OCI-LY3 (cell line): ENCODE data around the gene BUD13.

ENCODE experiments used
- H2AFZ ChIP-seq: fragments of 200-600, 300-600 bp; shearing (Covaris generic); 2 replicates; pipeline ENCODE4 v1.6.0; 2014; ENCODE audit warnings: antibody characterized with exemption, low read depth, low read length
- H3K27ac ChIP-seq: fragments of 200-600, 300-600 bp; sonication (generic); 2 replicates; pipeline ENCODE4 v1.5.1; 2014; ENCODE audit warnings: mild to moderate bottlenecking, low read length, moderate library complexity, mixed read lengths
- H3K27me3 ChIP-seq: fragments of 200-600, 300-600 bp; sonication (generic); 2 replicates; pipeline ENCODE4 v1.6.1; 2014; ENCODE audit warnings: low read depth, low read length, mixed read lengths
- H3K36me3 ChIP-seq: fragments of 200-600, 300-600 bp; sonication (generic); replicated peaks from 2 replicates; pipeline ENCODE3; 2014; ENCODE audit warnings: low read depth, low read length, mixed read lengths
- H3K4me1 ChIP-seq: fragments of 300-600, 200-600 bp; sonication (generic); 2 replicates; pipeline ENCODE4 v1.6.1; 2014; ENCODE audit warnings: low read length, mixed read lengths
- H3K4me2 ChIP-seq: fragments of 200-600, 300-600 bp; sonication (generic); 2 replicates; pipeline ENCODE4 v1.6.1; 2014; ENCODE audit warnings: low read length, mixed read lengths
- H3K4me3 ChIP-seq: fragments of 300-600, 200-600 bp; sonication (generic); 2 replicates; pipeline ENCODE4 v1.5.1; 2014; ENCODE audit warnings: antibody characterized with exemption, mild to moderate bottlenecking, low read length, moderate library complexity
- H3K79me2 ChIP-seq: fragments of 300-600, 200-600 bp; shearing (Covaris generic); 2 replicates; pipeline ENCODE4 v1.6.1; 2014; ENCODE audit warnings: mild to moderate bottlenecking, low read length, mixed read lengths
- H3K9ac ChIP-seq: fragments of 300-600, 200-600 bp; shearing (Covaris generic); 2 replicates; pipeline ENCODE4 v1.6.0; 2014; ENCODE audit warnings: mild to moderate bottlenecking, low read length, moderate library complexity
- H3K9me3 ChIP-seq: fragments of 200-600, 300-600 bp; shearing (Covaris generic); 2 replicates; pipeline ENCODE4 v1.6.1; 2014; ENCODE audit warnings: low read length, mixed read lengths; ENCODE audit not compliant: insufficient read depth
- H4K20me1 ChIP-seq: fragments of 200-600, 300-600 bp; sonication (generic); 2 replicates; pipeline ENCODE4 v1.6.1; 2016; ENCODE audit warnings: low read length, mixed read lengths; ENCODE audit not compliant: insufficient read depth
- EZH2phosphoT487 ChIP-seq: fragments of 200-600 bp; shearing (Covaris generic); IDR thresholded peaks from 2 replicates; pipeline ENCODE4 v1.6.1; 2018; ENCODE audit warnings: antibody characterized with exemption, mixed run types, low read depth
- TF ChIP-seq, protein P1 (sequence below): fragments of 200-600, 300-600 bp; sonication (generic); IDR thresholded peaks from 2 replicates; pipeline ENCODE4 v1.5.1; 2014; ENCODE audit warnings: antibody characterized with exemption, low read length, low read depth

BUD13 gene, protein sequence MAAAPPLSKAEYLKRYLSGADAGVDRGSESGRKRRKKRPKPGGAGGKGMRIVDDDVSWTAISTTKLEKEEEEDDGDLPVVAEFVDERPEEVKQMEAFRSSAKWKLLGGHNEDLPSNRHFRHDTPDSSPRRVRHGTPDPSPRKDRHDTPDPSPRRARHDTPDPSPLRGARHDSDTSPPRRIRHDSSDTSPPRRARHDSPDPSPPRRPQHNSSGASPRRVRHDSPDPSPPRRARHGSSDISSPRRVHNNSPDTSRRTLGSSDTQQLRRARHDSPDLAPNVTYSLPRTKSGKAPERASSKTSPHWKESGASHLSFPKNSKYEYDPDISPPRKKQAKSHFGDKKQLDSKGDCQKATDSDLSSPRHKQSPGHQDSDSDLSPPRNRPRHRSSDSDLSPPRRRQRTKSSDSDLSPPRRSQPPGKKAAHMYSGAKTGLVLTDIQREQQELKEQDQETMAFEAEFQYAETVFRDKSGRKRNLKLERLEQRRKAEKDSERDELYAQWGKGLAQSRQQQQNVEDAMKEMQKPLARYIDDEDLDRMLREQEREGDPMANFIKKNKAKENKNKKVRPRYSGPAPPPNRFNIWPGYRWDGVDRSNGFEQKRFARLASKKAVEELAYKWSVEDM

DNA sequence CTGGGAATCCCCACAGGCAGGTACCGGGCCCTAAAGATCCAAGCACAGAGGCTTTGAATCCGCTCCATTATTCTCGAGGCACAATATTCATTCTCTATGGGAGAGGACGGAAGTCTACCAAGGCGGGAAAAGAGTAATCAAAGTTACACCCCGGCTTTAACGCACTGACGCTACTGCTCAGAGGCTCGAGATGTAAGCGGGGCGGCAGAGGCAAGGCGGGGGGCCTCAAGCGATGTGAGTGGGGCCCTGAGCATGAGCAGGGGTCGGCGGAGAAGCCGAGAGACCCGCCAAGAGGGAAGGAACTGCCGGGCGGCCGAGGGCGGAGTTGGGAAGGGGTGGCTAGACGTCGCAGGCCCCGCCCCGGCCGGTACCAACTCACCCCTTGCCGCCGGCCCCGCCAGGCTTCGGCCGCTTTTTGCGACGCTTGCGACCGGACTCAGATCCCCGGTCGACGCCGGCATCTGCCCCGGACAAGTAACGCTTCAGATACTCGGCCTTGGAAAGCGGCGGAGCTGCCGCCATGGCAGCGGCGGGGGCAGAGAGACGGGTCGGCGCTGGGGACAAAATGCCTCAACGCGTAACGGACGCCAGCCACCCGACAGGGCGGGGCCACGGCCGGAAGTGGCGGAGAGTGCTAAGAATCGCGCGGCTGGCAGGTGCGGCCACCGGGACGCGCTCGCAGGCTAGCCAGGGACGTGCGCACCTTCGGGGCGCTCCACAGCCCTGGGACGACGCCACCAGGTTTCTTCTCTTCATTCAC, at the start of gene BUD13:
TSS of gene BUD13 (minus strand) at position 545 of the 760 bp plus-strand sequence. CDS start at position 522, 23 bp downstream.
- H4K20me1 ChIP-seq: no peaks in the 10 kb centered on the region; the same call in 1 of the 2 replicates
- H3K27ac ChIP-seq: peak within 1 kb of the TSS; percentile 73
- H2AFZ ChIP-seq: peak within 1 kb of the TSS; percentile 76
- H3K27me3 ChIP-seq: no peaks in the 10 kb centered on the region
- H3K79me2 ChIP-seq: peaks cover 22% of the 10 kb centered on the region
- peak within 1 kb of the TSS; percentile 87 for H3K9ac ChIP-seq
- H3K4me2 ChIP-seq: peak within 1 kb of the TSS; percentile 97
- peaks cover 11% of the 10 kb centered on the region for H3K36me3 ChIP-seq
- H3K9me3 ChIP-seq: no peaks in the 10 kb centered on the region
- no peak for TF ChIP-seq EZH2phosphoT487
- TF ChIP-seq, protein P1, sequence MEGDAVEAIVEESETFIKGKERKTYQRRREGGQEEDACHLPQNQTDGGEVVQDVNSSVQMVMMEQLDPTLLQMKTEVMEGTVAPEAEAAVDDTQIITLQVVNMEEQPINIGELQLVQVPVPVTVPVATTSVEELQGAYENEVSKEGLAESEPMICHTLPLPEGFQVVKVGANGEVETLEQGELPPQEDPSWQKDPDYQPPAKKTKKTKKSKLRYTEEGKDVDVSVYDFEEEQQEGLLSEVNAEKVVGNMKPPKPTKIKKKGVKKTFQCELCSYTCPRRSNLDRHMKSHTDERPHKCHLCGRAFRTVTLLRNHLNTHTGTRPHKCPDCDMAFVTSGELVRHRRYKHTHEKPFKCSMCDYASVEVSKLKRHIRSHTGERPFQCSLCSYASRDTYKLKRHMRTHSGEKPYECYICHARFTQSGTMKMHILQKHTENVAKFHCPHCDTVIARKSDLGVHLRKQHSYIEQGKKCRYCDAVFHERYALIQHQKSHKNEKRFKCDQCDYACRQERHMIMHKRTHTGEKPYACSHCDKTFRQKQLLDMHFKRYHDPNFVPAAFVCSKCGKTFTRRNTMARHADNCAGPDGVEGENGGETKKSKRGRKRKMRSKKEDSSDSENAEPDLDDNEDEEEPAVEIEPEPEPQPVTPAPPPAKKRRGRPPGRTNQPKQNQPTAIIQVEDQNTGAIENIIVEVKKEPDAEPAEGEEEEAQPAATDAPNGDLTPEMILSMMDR: no peak
- peaks cover 23% of the 10 kb centered on the region for H3K4me1 ChIP-seq
- peak within 1 kb of the TSS; percentile 87 for H3K4me3 ChIP-seq

DNA sequence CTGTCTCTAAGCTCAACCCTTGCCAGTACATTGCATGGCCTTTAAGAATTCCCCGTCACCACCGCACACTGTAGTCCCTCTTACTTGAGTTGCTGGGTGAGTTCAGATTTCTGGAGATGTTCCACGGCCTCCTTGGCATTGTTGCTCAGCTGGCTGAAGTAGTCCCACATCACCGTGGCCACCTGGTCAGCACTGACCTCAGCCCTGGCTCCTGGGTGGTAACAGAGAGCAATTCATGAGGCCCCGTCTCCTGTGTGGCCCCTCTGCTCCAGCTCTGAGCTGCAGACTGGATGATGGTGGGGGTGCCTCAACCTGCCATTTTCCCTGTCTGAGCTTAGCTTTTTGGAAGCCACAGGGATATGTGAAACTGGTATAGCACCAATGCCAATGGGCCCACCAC, 49.8 kb upstream of the BUD13 start:
- TF ChIP-seq, protein P1: no peak
- no peak for TF ChIP-seq EZH2phosphoT487
- no peaks in the 10 kb centered on the region for H3K9me3 ChIP-seq
- H3K36me3 ChIP-seq: no peaks in the 10 kb centered on the region
- no peak overlapping the region for H3K4me3 ChIP-seq
- no peaks in the 10 kb centered on the region for H3K27me3 ChIP-seq
- H3K27ac ChIP-seq: no peak overlapping the region
- no peak overlapping the region for H3K9ac ChIP-seq
- H3K4me1 ChIP-seq: peaks cover 3% of the 10 kb centered on the region; the same call in 1 of the 2 replicates
- no peak overlapping the region for H2AFZ ChIP-seq
- H3K4me2 ChIP-seq: no peak overlapping the region
- no peaks in the 10 kb centered on the region for H3K79me2 ChIP-seq
- H4K20me1 ChIP-seq: no peaks in the 10 kb centered on the region

DNA sequence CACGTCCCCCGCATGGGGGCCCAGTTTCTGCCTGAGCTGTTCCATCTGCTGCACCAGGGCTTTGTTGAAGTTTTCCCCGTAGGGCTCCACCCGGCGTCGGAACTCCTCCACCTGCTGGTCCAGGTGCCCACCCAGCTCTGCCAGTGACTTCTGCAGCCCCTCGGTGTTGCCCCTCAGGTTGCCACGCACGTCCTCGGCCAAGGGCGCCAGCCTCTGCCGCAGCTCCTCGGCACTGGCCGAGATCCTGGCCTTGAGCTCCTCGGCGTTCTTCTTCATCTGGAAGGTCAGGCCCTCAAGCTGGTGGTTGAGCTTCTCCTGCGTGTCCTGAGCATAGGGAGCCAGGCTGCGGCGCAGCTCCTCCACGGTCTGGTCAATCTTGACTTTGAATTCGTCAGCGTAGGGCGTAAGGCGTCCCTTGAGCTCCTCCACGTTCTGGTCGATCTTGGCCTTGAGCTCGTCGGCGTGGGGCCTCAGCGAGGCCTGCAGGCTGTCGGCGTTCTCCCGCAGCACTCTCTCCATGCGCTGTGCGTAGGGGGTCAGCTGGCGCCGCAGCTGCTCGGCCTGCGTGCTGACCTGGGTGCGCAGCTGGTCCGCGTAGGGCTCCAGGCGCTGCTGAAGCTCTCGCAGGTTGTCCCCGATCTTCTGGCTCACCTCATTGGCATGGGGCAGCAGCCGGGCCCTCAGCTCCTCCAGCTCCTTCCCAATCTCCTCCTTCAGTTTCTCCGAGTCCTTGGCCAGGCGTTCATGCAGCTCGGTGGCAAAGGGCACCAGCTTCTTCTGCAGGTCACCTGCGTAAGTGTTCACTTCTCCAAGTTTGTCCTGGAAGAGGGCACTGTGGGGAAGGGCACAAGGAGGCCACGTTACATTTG, 48.5 kb upstream of the BUD13 start:
- no peak overlapping the region for H2AFZ ChIP-seq
- no peak overlapping the region for H3K27ac ChIP-seq
- H3K27me3 ChIP-seq: no peaks in the 10 kb centered on the region
- no peaks in the 10 kb centered on the region for H3K9me3 ChIP-seq
- H3K4me2 ChIP-seq: no peak overlapping the region
- no peaks in the 10 kb centered on the region for H3K36me3 ChIP-seq
- no peak overlapping the region for H3K4me3 ChIP-seq
- no peak overlapping the region for H3K9ac ChIP-seq
- H3K79me2 ChIP-seq: no peaks in the 10 kb centered on the region
- no peak for TF ChIP-seq EZH2phosphoT487
- TF ChIP-seq, protein P1: no peak
- H3K4me1 ChIP-seq: peaks cover 3% of the 10 kb centered on the region; the same call in 1 of the 2 replicates
- H4K20me1 ChIP-seq: no peaks in the 10 kb centered on the region
